ENCODE results near the gene ECE1.
"Not testable (repeated sequence)": the region's sequence is repeated elsewhere in the genome, so short reads cannot be mapped to it uniquely, and the experiment has no call there.

The ECE1 gene

DNA sequence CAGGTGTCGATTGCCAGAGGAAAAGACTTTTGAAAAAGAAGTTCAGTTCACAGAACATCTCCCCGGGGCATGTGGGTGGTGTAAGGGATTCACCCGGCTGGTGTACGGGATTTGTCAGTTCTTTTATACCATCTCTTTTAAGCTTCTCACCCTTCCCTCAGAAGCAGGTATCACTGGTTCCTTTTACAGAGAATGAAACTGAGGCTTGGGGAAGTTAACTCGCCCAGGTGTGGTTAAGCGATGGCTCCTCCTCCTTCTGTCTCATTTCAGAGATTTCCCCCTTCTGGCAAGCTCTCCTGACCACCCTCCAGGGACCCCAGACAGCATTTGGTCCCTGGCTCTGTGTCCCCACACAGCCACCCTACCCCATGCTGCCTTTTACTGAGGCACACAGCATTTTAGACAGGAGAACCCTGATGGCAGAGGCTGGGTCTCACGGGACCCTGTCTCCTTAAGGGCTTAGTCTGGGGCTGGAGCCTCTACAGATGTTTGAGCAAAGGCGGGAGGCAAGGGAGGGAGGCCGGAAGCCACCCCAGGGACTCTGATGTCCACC, 2.8 kb upstream of the ECE1 start:
- in situ Hi-C loops (cut with HindIII; ENCODE audit: low sequenced_read_pairs) = no loop called here

DNA sequence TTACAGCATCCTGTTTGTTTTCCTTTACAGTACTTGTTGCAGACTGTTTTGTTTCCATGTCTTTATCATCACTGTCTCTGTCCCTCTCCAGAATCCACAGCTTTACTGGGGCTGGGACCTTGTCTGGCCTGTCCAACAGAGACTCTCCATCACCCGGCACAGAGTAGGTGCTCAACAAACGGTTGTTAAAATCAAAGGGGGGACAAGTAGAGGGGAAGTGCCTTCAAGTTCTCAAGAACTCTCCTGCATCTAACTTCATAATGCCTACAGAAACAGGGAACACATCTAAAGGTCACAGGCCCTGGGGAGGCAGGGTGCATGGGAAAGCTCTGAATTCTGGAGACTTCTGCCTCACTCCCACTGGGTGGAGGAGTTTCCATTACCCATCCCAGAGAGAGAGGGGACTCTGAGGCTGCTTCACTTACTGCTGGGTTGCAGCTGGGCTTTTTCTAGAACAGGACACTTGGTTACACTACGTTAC, 2.3 kb upstream of the ECE1 start:
- in situ Hi-C loops (cut with HindIII; ENCODE audit: low sequenced_read_pairs) = no loop called here

DNA sequence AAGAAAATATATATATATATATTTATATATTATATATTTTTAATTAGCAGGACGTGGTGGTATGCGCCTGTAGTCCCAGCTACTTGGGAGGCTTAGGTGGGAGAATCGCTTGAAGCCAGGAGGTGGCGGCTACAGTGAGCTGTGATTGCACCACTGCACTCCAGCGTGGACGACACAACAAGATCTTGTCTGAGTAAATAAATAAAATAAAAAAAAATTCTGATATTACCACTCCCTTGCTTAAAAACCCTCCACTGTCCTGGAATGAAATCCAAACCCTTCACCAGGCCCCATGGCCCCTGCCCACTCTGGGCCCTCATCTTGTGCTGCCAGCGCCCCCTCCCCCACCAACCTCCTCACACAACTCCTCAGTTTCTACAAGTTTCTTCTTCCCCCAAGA, 1.7 kb upstream of the ECE1 start:
- in situ Hi-C loops (cut with HindIII; ENCODE audit: low sequenced_read_pairs) = no loop called here

GRCh38 chr1:21291184-21291583, 921 bp upstream of the ECE1 start:
- in situ Hi-C loops (cut with HindIII; ENCODE audit: low sequenced_read_pairs) = no loop called here

DNA sequence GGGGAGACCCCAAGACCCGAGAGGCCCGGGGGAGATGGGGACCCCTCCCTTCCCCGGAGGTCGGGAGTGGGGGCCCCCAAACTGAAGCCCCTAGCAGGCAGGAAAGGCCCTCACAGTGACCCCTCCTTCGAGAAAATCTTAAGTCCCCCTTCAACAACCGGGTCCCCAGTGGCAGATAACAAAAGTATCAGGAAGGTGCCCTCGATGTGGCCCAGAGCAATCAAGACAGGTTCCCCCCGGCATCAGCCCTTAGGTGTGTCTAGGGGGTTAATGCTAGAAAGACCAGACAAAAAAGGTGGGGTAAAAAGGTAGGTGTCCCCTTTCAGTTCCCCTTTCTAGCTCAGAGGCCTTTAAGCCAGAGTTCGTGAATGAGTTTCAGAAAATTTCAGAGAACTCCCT, 282 bp upstream of the ECE1 start:
- in situ Hi-C loops (cut with HindIII; ENCODE audit: low sequenced_read_pairs) = no loop called here

GRCh38 chr1:21289127-21289526, 1.1 kb downstream of the ECE1 start:
- in situ Hi-C loops (cut with HindIII; ENCODE audit: low sequenced_read_pairs) = no loop called here

DNA sequence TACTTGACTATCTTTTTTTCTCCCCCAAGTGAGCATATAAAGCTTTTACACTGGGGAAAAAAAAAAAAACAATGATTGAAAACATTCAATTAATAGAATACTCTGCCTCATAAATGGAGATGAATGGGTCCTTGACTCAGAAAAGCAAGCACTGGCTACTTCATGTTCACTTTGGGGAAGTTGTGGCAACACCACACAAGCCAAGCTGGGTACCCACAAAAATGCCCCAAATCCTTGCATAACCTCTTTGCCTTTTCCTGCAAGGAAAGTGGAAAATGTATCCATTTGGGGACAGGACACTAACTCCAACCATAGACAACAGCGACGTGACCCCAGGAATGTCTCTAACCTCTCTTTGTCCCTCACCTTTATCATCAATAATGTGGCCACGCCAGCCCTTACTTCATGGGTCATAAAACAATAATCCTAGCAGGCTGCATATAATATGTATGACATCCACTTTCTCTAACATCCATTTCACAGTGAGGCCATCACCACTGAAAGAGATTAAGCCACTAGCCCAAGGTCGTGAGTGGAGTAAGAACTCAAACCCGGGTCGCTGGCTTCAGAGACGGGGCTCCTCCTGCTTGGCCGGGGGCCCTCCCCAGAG, 2.3 kb downstream of the ECE1 start:
- in situ Hi-C loops (cut with HindIII; ENCODE audit: low sequenced_read_pairs) = no loop called here

- in situ Hi-C loops (cut with HindIII; ENCODE audit: low sequenced_read_pairs) = not testable (repeated sequence)
These were observed 4.9 kb downstream of the ECE1 start for GRCh38 chr1:21285386-21285785.

GRCh38 chr1:21285055-21285372, 5.2 kb downstream of the ECE1 start:
- in situ Hi-C loops (cut with HindIII; ENCODE audit: low sequenced_read_pairs) = no loop called here

DNA sequence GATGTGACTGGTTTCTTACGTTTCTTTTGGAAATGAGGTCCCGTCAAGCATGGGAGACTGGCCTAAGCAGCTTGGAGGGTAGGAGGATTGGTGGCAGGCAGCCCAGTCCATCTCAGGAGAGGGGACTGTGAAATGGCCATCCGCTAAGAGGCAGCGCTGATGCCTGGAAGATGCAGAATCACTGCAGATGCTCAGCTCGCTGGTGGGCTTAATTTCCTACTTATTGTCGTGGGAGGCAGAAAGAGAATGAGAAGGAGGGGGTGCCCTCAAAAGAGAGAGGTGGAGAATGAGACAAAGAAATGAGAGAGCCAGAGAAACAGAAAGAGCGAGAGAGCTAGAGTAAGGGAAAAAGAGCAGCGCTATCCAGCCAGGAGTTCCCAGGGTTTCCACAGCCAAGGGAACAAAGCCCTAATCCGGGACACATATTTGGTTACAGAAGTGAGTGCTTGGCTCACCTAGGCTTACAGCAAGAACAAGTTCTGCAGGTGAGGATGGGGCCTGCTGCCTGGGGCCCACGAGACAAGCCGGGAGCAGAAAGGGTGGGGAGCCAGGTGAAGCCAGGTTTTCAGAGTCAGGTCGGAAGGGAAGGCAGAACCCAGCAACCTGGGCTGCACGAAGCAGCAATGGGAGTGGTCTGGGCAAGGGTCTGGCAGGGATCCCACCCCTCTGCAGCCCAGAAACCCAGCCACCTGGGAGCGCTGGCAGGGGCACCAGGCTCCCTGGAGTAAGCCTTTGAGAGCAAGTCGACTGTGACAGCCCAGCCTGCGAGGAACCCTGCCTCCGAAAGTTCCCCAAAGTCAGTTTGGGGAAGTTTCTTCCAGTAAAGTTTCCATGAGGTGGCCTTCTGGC, 5.8 kb downstream of the ECE1 start:
- in situ Hi-C loops (cut with HindIII; ENCODE audit: low sequenced_read_pairs) = no loop called here

GRCh38 chr1:21283524-21283923, 6.7 kb downstream of the ECE1 start:
- in situ Hi-C loops (cut with HindIII; ENCODE audit: low sequenced_read_pairs) = no loop called here

- in situ Hi-C loops (cut with HindIII; ENCODE audit: low sequenced_read_pairs) = not testable (repeated sequence)
These were observed 8.2 kb downstream of the ECE1 start for GRCh38 chr1:21282020-21282419.

DNA sequence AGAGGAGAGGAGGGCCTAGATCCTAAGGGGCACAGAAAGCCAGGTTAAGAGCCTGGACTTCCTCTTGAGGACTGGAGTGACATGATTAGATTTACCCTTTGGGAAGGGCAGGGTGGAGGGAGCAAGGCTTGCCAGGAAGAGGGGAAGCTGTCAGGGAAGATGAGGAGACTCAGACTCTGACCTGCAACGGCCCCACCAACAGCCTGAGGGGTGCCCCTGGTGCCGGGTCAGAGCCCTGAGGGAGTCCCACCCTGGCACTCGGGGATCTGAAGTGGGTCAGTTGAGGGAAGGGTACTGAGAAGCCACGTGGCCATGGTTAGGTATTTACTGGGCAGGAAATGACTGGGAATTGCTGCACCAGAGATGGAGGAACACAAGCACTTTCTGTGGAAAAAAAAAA, 9.8 kb downstream of the ECE1 start:
- in situ Hi-C loops (cut with HindIII; ENCODE audit: low sequenced_read_pairs) = no loop called here

GRCh38 chr1:21280011-21280471, 10.2 kb downstream of the ECE1 start:
- in situ Hi-C loops (cut with HindIII; ENCODE audit: low sequenced_read_pairs) = no loop called here

DNA sequence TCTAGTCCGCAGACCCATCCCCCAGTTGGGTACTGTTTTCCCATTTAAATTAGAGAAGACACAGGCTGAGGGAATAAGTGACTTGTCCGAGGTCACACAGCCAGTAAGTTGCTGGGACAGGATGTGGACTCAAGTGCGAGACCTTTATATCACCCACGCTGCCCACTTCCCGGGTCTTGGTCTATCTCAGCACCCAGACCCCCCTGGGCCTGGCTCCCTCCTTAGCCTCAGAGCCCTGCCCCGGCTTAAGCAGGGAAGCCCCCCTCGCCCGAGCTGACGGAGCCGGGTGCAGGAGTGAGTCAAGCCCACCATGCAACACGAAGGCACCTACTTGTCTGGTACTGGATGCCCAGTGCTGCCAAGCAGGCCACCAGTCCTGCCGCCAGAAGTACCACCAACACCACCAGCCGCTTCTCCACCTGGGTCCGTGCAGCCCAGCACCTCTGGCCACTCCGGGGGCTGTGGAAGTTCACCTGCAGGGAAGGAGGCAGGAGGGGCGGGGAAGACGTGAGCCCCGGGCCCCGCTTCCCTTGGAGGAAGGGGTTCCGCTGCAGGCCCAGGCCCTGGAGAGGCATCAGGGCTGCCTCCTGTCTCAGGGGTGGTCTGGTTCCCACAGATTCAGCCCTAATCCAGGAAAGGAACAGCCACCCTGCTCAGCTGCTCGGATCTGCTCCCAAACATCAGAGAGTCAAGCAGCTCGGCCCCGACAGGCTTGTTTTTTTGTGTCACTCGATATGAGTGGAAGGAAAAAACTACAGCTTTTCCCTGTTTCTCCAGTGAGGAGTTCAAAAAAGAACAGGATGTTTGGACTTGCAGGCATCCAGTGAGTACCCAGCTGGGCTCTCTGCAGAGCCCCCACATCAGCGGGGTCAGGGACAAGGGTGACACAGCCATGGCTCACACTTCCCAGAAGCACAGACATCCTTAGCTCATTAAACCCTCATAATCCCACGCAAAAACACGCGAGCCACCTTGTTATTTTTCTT, 11.1 kb downstream of the ECE1 start:
- in situ Hi-C loops (cut with HindIII; ENCODE audit: low sequenced_read_pairs) = no loop called here

GRCh38 chr1:21278208-21278859, 11.9 kb downstream of the ECE1 start:
- in situ Hi-C loops (cut with HindIII; ENCODE audit: low sequenced_read_pairs) = no loop called here

DNA sequence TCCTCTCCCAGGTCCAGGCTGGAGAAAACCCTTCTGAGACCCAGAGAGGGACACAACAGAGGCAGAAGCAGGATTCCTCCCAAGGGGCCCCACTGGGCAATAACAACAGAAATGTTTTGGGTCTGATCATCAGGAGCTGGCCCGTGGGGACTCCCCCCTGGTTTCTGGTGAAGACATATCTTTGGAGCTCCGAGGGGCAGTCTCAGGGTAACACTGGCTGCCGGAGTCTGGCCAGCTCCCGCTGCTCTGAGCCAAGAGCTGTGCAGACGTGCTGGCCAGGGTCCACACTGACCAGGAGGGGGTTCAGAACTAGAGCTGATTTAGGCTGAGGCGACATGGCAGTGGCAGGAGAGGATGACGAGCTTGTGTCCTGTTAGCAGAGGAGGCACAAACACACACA, 13.1 kb downstream of the ECE1 start:
- in situ Hi-C loops (cut with HindIII; ENCODE audit: low sequenced_read_pairs) = no loop called here

DNA sequence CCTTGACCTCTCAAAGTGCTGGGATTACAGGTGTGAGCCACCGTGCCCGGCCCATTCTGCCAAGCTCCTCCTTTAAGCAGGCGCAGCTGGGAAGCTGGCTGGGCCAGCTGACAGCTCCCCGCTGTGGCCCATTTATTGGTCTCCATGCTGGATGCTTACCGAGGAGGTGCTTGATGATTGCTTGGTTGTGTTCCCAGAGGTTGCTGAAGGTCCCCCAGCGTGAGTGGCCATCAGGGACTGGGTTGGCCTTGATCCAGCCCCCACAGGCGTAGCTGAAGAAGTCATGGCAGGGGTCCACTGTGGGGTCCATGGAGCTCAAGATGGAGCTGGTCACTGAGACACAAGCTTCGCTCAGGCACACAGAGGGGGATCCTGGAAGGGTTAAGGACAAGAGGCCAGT, 17.7 kb downstream of the ECE1 start:
- in situ Hi-C loops (cut with HindIII; ENCODE audit: low sequenced_read_pairs) = no loop called here

DNA sequence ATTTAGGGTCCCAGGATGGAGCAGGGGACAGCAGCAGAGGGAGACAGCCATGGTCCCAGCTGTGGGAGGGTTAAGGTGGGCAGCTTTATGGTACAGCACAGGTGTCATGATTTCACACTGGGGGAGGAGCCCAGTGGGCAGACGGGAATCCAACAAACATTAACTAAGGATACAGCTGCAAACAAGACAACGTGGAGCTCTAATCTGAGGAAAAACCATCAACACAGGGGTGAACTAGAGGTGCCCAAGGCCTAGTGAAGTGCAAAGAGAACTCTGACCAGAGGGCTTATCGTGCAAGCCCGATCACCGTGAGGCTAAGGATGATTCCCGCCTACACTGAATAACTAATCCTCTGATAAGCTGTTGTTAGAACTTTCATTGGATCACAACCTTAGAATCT, 18.7 kb downstream of the ECE1 start:
- in situ Hi-C loops (cut with HindIII; ENCODE audit: low sequenced_read_pairs) = no loop called here

DNA sequence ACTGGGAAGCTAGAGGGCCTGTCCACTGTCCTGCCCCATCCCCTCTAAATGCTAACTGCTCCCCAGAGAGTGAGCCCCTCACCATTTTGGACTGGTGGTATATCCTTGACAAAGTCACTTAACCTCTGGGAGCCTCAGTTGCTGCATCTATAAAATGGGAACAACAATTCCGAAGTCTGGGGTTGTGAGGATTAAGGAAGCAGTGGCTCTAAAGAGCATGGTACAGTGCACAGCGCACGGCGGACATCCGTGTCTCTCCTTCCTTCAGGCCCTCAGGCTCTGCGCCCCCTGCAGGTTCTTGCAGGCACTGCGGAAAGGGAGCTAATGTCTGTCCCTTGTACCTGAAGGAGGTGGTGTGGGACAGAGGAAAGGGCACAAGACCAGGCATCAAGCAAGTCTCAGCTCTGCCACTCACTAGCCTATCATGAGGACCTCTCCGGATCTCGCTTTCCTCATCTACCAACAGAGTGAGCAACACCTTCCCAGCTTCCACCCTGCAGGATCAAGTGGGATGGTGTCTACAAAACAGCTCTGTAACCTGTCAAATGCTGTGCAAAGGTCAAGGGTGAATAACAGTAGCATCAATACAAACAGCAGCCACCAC, 20.1 kb downstream of the ECE1 start:
- in situ Hi-C loops (cut with HindIII; ENCODE audit: low sequenced_read_pairs) = no loop called here

Data from DLD1 (cell line).